ENCODE results near the gene OXSR1.
"Not testable (repeated sequence)": the region's sequence is repeated elsewhere in the genome, so short reads cannot be mapped to it uniquely, and the experiment has no call there.

The OXSR1 gene

GRCh38 chr3:38127611-38128302 is 37.6 kb upstream of the OXSR1 start:
- no peak for DNase-seq

GRCh38 chr3:38128303-38128655 is 37.1 kb upstream of the OXSR1 start:
- DNase-seq, result no peak

GRCh38 chr3:38129058-38129457 is 36.3 kb upstream of the OXSR1 start:
- DNase-seq, result no peak

GRCh38 chr3:38130631-38131065 is 34.7 kb upstream of the OXSR1 start:
- no peak for DNase-seq

- peak in 2 of 56 donors; percentile 9 to 21 for DNase-seq
Observed at GRCh38 chr3:38131621-38132369, 33.5 kb upstream of the OXSR1 start.

- no peak for DNase-seq
Observed at GRCh38 chr3:38133209-38133556, 32.2 kb upstream of the OXSR1 start.

- DNase-seq, result no peak
Observed at GRCh38 chr3:38133557-38134405, 31.6 kb upstream of the OXSR1 start.

- DNase-seq, result not testable (repeated sequence)
Observed at GRCh38 chr3:38134517-38135143, 30.7 kb upstream of the OXSR1 start.

- not testable (repeated sequence) for DNase-seq
Observed at GRCh38 chr3:38135621-38136277, 29.6 kb upstream of the OXSR1 start.

GRCh38 chr3:38136393-38136776 is 29.0 kb upstream of the OXSR1 start:
- no peak for DNase-seq

- DNase-seq, result peak; percentile 82 to 100 (median 99)
Observed at GRCh38 chr3:38136777-38137614, 28.3 kb upstream of the OXSR1 start, which contains the start of gene ACAA1. Gene ACAA1 (minus strand): TSS chr3:38137127. CDS start chr3:38137035, 92 bp downstream.

GRCh38 chr3:38137615-38138348 is 27.6 kb upstream of the OXSR1 start:
- DNase-seq, result peak in 1 of 56 donors; percentile 45

- DNase-seq, result peak in 36 of 56 donors; percentile 6 to 71 (median 46)
Observed at GRCh38 chr3:38138349-38139190, 26.8 kb upstream of the OXSR1 start, which contains the start of gene MYD88. Gene MYD88 (plus strand): TSS chr3:38138661. CDS start chr3:38138701, 40 bp downstream.

GRCh38 chr3:38139191-38139590 is 26.1 kb upstream of the OXSR1 start:
- DNase-seq, result no peak

- DNase-seq, result no peak
Observed at GRCh38 chr3:38139652-38140051, 25.7 kb upstream of the OXSR1 start.

- no peak for DNase-seq
Observed at GRCh38 chr3:38140326-38141172, 24.8 kb upstream of the OXSR1 start.

Data from amygdala (tissue), 56 donors.